Skin of body (tissue), 2 donors: ENCODE data around the gene PLB1. TPM values are rescaled to one million over a fixed set of nuclear protein-coding genes. Genes with fewer than 3 reads are reported as not detected.

Source experiments
- DNase-seq: peaks from one replicate; lab custom pipeline; 2025; lab: John Stamatoyannopoulos, UW
- total RNA-seq: library from RNA; depleted of rRNA; stranded (reverse); fragments of >200 nt; gene quantifications from one replicate; pipeline ENCODE4 v1.2.3, GENCODE V29; 2014

Gene PLB1
- total RNA-seq, 1 donor from 2014 or later = 7.2 TPM

DNA sequence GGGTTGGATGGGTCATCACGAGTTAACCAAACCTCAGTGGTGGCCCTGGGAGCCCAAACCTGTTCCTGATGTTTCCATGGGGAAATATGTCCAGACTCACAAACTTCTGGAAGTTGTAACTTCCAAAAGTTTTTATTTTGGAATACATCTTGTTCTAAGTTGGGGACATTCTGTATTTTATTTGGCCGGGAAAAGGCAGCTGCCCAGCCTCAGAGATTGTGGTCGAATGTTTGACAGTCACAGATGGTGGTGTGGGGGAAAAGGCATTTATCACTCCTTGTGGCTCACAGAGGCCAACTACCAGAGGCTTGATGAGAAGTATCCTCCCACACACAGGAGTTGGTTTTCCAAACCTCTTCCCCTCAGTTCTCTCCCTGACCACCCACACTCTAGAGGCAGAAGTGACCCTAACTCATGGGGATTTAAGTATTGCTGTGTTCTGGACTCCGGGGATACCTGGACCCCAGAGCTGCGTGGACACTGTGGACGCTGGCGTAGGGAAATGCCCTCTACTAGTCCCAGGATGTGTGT, 131.1 kb downstream of the PLB1 start:
- no peak for DNase-seq

DNA sequence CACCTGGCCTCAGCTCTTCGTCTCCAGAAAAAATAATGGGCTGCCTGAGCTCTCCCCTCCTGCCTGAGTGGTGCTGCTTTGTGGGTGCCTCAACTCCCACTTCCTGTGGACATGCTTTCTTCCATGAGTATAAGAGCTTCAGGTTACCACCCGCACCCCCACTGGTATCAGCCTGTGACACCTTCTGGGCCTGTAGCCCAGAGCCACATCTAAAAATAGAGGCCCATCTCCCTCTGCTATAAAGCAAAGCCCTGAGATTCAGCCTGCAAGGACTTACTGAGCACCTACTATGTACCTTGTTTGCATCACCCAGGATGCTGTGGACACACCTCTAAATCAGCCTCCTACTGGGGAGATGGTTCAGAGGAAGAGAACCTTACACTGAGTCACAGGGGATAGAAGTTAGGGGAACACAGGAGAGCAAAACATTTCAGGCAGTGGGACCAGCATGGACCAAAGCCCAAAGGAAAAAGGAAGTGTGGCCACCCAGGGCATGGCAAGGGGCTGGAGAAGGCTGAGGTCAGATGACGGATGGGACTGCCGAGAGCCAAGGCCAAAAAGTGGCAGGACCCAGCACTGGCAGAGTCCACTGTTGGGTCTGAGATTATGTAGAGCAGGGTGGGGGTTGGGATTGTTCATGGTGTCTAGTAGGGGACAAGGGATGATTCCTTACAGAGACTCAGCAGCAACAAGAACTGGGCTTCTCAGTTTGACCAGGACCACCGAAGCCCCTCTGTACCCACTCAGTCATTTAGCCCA, 132.0 kb downstream of the PLB1 start:
- no peak for DNase-seq

DNA sequence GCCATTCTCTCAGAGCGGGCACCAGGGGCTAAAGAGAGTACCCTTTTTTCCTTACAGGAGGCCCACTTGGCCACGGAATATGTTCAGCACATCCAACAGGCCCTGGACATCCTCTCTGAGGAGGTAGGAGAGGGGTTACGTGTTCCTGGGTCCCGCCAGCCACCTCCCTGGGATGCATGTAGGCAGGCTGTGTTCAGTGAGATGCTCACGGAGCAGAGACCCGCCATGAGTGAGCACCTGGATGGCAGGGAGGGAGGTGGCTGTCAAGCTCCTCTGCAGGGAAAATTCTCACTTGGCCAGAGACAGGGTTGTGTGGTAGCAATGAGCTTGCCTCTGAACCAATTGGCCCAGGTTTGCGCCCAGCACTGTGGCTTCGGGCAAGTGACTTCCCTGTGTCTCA, 132.6 kb downstream of the PLB1 start:
- no peak for DNase-seq

DNA sequence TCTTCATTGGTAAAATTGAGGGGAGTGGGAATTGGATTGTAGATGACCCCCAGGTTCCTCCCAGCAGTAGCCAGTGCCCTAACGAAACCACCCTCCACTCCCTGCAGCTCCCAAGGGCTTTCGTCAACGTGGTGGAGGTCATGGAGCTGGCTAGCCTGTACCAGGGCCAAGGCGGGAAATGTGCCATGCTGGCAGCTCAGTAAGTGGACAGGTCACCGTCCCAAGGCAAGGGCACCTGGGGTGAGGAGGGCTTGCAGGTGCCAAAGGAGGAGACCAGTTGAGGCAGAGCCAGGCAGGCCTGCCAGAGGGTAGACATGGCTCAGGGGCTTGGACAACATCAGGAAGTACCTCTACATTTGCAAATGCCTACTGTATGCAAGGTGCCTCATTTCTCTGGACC, 133.1 kb downstream of the PLB1 start:
- DNase-seq = no peak

DNA sequence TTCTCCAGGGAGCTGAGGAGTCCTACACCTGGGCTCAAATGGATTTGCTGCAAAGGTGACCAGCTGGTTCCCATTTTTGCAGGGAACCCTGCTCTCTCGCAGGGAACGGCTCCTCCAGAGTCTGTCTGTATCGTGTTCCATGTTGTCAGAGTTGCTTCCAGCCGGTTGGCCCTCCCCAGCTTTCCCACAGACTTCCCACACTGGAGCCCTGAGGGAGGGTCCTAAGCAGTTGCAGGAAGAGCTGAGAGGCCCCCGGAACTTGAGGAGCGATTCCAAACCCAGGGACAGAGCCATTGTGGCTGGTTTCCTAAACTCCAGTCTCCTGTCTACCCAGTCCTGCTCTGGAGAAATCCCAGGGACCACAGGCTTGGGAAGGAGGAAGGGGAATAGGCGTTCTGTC, 134.1 kb downstream of the PLB1 start:
- no peak for DNase-seq

DNA sequence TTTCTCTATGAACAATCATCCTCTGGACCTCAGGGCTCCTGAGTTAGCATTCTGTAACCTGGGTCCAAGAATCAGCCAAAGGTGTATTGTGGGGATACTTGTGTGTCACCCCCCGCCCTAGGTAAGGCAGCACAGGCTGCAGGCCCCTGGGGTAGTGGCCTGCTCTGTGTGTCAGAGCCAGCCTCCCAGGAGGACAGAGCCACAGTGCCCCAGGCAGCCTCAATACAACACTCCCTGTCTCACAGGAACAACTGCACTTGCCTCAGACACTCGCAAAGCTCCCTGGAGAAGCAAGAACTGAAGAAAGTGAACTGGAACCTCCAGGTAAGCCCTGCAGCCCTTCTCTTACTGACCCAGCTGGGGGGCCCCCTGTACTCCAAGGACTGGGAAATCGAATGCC, 134.5 kb downstream of the PLB1 start:
- no peak for DNase-seq

DNA sequence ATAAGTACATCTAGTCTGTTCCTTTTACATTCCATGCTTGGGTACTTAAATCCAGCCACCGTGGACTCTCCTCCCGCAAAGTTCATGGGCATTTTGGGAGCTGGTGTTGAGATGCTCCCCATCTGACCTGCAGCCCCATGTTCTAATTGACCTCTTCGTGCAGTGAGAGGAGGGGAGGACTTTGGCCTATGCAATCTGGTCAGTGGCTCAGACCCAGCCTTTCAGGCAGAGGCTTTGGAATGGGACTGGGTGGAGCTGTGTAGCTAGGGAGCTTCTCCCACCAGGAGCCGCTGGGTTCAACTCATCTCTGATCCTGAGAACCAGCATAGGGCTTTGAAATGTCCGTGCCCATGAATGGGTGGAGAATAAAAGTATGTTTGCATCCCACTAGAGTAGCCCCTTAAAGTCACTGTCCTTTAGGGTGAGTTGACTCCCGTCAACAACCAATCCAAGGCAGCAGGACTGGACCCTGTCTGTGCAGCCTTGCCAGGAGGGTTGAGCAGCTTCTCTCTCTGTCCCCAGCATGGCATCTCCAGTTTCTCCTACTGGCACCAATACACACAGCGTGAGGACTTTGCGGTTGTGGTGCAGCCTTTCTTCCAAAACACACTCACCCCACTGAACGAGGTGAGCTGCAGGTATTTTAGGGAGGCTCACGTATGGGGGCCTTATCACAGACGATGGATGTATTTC, 135.8 kb downstream of the PLB1 start:
- DNase-seq = no peak

DNA sequence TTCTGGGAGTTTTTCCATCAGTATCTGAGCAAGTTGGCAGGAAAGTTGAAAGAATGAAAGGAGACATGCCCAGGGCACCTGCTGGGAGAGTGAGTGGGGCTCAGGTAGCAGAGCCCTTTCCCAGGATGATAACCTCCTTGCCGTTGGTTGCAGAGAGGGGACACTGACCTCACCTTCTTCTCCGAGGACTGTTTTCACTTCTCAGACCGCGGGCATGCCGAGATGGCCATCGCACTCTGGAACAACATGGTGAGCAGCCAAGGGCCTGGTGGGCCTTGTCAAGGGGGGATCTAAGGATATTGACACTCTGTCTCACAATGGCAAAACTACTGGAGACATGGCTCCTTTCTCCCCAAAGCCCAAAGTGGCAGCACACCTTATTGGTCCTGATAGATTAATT, 136.9 kb downstream of the PLB1 start:
- DNase-seq = no peak

DNA sequence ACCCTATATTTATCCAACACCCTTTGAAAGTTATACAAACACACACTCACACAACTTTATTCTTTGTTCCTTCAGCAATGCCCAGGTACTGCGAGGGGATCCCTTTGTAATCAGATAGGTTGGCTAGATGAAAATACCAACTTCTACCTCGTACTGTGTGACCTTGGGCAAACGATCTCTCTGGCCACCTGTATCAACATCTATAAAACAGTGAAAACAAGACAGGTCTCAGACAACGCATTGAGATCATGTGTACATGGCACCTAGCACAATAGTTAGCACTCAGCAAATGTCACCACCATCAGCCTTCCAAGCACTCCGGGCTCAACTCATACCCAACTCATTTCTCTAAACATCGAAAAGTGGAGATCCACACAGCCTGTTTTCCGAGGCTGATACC, 137.3 kb downstream of the PLB1 start:
- DNase-seq = no peak

DNA sequence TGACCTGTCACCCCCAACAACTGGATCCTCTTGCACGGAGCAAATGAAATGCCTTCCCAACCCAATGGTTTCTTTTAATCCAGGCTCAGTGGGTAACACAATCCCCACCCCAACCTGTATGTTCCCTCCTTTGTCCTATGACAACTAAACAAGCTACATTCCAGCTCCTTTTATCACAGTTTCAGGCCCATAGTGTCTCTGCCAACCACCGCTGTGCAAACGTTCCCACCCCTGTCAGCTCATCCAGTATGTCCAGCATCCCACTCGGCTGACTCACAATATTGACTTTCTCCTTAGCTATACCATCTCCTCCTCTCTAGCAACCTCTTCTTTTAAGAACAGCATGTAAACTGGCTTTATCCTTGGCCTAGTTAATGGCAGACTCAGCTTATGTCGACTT, 137.9 kb downstream of the PLB1 start:
- DNase-seq = no peak

DNA sequence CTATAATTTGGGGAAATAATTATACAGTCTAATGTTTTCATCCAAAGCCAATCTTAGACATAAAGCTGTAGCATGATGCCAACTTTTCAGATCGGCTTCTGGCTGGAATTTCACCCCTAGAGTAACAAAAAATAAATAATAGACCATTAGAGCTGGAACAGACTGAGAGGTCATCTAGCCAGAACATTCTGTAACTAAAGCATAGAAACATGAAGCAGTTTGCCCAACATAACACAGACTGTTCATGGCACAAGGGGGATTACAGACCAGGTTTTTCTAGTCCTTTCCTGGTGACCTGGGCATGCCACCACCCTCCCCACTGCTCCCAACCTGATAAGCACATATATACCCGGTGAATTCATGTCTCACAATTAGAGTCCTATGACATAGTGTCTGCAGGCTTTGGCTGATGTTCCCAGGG, 139.3 kb downstream of the PLB1 start:
- DNase-seq = no peak

DNA sequence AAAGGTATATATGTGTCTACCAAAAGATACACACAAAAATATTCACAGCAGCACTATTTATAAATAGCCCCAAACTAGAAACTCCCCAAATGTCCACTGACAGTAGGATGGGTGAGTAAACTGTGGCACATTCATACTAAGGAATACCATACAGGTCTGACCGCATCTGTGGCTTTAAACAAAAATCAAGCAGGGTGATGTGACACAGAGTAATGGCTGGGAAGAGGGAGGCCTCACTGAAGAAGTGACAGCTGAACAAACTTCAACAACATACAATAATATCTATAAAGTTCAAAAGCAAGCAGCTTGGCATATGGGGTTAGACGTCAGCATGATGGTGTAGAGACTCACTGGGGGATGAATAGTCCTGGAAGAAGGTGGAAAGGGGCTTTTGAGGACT, 140.6 kb downstream of the PLB1 start:
- DNase-seq = no peak

DNA sequence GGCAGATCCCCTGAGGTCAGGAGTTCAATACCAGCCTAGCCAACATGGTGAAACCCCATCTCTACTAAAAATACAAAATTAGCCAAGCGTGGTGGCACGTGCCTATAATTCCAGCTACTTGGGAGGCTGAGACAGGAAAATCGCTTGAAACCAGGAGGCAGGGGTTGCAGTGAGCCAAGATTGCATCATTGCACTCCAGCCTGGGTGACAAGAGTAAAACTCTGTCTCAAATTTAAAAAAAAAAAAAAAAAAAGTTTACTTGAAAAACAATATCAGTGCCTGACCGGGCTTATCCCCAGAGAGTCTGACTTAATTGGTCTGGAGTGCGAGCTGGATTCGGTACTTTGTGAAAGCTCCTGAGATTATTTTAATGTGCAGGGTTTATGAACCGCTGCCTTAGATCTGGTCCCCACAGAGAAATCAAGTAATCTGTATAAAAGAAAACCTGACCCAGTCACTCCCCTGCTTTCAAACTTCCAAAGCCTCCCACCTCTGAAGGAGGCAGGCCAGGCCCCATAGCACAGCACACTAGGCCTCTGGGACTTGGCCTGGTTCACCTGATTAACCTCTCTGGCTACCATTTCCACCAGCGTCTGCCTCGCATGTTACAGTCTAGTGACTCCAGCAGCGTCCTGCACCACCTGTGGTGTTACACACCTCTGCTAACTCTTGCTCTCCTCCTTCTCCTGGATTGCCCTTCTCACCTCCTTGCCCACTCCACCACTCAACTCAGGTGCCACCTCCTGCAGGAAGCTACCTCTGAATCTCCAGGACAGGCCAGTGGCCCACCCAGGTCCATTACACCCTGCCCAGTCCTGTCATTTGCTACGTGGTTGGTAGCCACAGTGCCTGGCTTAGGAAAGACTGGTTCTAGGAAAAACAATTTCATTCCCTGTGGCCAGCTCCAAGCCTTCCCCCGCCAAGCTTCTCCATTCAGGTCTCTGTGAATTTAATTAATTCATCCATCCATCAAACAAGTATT, 141.5 kb downstream of the PLB1 start:
- DNase-seq = no peak

DNA sequence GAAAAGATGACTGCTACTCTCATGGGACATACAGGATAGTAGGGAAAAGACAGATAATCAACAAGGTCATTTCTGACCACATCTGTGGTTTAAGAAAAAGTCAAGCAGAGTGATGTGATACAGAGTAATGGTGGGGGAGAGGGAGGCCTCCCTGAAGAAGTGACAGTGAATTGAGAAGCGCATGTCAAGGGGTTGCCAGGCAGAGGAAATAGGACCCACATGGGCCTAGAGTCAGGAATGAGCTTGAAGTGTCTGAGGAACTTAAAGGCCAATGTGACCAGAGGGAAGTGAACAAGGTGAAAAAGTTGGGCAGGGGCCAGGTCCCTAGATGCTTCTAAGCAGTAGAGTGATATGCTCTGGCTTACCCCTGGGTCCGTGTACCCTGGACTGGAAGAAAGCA, 142.2 kb downstream of the PLB1 start:
- no peak for DNase-seq

DNA sequence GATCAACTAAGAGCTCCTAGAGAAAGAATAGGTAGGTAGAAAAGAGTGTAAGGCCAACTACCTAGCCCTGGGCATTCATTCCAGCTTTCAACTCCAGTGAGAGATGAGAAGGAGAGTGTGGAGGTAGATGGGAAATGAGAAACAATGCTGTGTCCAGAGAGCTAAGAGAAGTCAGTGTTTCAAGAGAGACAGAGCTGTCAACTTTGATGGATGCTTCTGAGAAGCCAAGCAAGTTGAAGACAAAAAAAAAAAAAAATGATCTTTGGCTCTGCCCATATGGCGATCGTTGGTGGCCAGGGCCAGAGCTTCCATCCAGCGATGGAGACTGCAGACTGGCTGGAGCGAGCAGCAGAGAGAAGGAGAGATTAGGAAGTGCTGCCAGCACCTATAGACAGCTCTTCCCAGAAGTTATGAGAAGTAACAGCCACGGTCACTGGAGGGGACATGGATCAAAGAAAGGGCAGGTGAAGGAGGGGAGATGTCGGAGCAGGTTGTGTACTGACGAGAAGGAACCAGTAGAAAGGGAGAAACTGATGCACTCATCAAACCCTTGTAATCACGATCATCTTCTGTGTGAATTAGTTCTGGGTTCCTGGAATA, 143.3 kb downstream of the PLB1 start:
- no peak for DNase-seq

DNA sequence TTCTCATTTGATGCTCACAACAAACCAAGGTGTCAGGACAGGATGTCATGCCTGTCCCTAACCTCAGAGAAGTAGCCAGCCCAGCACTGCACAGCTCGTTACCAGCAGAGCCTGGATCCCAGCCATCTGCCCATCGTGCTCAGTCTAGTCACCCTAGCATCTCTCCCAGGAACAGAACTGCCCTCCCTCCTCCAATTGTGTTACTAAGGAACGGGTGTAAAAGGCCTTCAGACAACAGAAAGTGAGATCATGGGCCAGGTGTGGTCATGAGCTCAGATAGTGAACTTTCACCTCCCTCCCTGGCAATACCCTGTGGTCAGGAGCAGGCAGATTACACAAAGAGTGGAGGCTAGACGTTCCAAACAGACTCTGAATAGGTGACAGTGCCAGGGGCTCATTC, 144.0 kb downstream of the PLB1 start:
- no peak for DNase-seq

DNA sequence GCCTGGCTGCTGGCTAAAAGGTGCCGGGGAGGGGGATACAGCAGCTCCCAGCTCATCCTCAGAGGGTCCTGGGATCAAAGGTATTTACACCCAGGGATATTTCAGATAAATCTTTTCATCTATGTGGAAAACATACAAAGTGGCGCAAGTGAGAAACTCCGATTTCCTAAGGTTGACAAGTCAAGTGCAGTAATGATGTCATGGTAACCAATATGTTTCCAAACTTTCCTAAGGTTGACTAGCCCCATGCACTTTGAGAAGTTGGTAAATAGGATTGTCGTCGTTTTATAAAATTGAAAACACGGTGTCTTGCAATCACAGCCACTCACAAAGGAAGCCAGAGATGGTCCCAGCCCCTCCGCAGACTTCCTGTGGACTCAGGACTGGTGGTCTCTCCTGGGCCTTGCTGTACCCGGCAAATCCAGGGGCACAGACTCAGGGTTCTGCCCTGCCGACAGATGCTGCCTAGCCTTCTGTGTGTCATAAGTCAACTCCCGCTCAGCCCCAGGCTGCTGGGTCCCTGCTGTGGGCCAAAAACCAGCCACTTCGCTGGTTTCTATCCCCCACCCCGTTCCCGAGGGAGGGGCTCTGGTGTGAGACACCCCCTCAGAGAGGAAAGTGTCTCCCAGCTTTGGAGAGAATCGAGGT, 144.5 kb downstream of the PLB1 start:
- DNase-seq = no peak

DNA sequence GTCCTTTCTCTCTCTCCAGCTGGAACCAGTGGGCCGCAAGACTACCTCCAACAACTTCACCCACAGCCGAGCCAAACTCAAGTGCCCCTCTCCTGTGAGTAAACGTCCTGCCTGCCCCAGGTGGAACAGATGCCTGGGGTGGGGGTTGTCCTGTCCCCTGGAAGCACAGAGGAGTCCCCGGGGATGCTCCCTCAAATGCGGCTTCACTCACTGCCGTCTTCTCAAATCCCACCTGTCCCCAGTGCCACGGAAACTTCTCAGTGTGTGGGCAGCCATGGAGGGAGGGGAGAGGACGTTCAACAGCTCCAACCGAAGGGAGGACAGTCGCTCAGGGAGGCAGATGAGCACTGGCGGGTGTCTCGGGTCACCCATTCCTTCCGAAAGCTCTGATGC, 145.0 kb downstream of the PLB1 start:
- no peak for DNase-seq

DNA sequence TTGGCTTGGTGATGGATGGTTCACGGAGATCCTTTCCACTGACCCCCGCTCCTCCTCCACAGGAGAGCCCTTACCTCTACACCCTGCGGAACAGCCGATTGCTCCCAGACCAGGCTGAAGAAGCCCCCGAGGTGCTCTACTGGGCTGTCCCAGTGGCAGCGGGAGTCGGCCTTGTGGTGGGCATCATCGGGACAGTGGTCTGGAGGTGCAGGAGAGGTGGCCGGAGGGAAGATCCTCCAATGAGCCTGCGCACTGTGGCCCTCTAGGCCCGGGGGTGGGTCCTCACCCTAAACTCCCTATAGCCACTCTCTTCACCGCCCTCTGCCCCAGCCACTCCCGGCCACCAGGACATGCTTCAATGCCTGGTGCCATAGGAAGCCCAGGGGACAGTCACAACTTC, 146.9 kb downstream of the PLB1 start:
- no peak for DNase-seq

DNA sequence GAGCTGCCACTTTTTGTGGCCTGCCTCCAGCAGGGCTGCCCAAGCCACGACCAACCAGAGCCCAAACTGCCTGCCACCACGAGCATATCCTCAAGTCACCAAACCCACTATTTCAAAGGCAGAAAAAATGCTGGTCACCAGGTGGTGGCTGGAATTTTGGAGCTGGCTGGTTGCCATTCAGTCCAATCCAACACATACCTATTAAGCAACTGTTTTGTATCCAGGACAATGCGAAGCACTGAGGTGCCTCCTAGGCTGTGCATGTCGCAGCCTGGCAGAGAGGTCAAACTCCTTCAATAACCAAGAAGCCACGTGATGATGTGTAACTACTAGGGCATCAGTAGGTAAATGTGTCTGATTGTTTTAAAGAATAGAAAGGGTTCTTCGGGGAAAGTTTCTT, 147.5 kb downstream of the PLB1 start:
- no peak for DNase-seq

DNA sequence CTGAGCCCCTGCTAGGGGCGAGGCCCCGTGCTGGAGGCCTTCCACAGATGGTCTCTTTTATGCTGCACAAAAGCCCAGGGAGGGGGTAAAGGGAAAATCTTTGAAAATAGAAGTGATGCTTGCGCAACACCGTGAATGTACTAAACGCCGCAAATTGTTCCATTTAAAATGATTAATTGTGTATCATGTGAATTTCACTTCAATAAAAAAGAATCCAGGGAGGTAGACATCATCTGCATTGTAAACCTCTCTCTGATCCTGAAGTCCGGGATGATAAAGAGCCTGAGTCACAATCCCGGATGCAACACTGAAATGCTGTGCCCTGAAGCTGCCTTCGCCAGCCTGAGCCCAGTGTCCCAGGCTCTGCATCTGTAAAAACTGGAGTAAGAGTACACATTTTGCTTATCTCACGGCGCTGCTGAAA, 148.1 kb downstream of the PLB1 start:
- no peak for DNase-seq
